ENCODE data around the gene RFLNA.

RFLNA gene

DNA sequence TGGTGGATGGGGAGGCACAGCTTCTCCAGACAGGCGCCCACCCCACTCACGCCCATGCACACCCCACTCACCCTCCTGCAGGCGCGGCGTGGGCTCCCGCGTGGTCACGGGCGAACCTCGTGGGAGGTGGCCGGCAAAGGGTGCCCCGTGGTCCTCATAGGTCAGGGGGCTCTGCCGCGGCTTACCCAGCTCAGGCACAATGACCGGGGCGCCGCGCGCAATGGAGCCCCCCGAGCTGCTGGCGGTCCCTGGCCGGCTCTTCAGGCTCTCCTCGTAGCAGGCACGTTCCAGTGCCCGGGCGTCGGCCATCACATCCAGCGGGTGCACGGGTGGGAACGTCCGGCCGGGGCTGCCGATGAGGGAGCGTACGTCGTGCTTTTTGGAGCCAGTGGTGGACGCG lies 49.6 kb downstream of the RFLNA start:
- Histone ChIP-seq H3K9me3 (ENCODE audit: control insufficient read depth in 1 of 2, low read length in 2 of 2) (no peaks in the 10 kb centered on the region), H3K4me1 (ENCODE audit: control insufficient read depth in 1 of 2, insufficient read depth in 2 of 2, low read length in 2 of 2) (no peaks in the 10 kb centered on the region), H3K27me3 (ENCODE audit: control insufficient read depth in 1 of 2, insufficient read depth in 2 of 2, low read length in 2 of 2) (no peaks in the 10 kb centered on the region), H3K9ac (ENCODE audit: low read depth in 1 of 2, low read length in 2 of 2) (no peak overlapping the region), H3K4me3 (ENCODE audit: low read depth in 1 of 2, low read length in 2 of 2) (no peak overlapping the region), H3K27ac (ENCODE audit: low read depth, low read length) (no peak overlapping the region), H3K36me3 (ENCODE audit: control insufficient read depth in 1 of 2, insufficient read depth in 2 of 2, low read length in 2 of 2) (peaks cover 26 to 86% of the 10 kb centered on the region in 2 donors)

DNA sequence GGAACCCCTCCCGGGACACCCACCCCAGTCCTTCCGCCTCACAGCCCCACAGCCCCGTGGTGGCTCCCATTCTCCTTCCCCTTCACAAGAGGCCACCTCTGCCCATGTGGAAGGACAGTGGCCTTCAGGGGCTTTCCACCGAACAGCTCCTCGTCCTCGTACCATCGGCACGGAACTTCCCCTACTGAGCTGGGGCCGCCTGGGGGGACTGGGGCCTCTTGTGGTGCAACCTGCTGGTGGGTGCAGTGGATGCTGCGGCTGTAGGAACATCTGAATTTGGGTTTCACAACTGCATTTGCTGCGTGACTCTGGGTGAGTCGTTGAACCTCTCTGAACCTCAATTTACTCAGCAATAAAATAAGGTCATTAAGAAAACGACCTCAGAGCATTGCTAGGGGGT lies 50.9 kb downstream of the RFLNA start:
- Histone ChIP-seq H3K27ac (ENCODE audit: low read depth, low read length) (no peak overlapping the region), H3K4me1 (ENCODE audit: control insufficient read depth in 1 of 2, insufficient read depth in 2 of 2, low read length in 2 of 2) (no peaks in the 10 kb centered on the region), H3K27me3 (ENCODE audit: control insufficient read depth in 1 of 2, insufficient read depth in 2 of 2, low read length in 2 of 2) (no peaks in the 10 kb centered on the region), H3K4me3 (ENCODE audit: low read depth in 1 of 2, low read length in 2 of 2) (no peak overlapping the region), H3K9ac (ENCODE audit: low read depth in 1 of 2, low read length in 2 of 2) (no peak overlapping the region), H3K9me3 (ENCODE audit: control insufficient read depth in 1 of 2, low read length in 2 of 2) (no peaks in the 10 kb centered on the region), H3K36me3 (ENCODE audit: control insufficient read depth in 1 of 2, insufficient read depth in 2 of 2, low read length in 2 of 2) (peaks cover 37 to 89% of the 10 kb centered on the region in 2 donors)

GRCh38 chr12:124346425-124347168 lies 51.7 kb downstream of the RFLNA start:
- H3K4me3 ChIP-seq (ENCODE audit: low read depth in 1 of 2, low read length in 2 of 2) = no peak overlapping the region
- H3K4me1 ChIP-seq (ENCODE audit: control insufficient read depth in 1 of 2, insufficient read depth in 2 of 2, low read length in 2 of 2) = no peaks in the 10 kb centered on the region
- no peak overlapping the region for H3K27ac ChIP-seq (ENCODE audit: low read depth, low read length)
- no peak overlapping the region for H3K9ac ChIP-seq (ENCODE audit: low read depth in 1 of 2, low read length in 2 of 2)
- H3K36me3 ChIP-seq (ENCODE audit: control insufficient read depth in 1 of 2, insufficient read depth in 2 of 2, low read length in 2 of 2) = peaks cover 39 to 89% of the 10 kb centered on the region in 2 donors
- no peaks in the 10 kb centered on the region for H3K27me3 ChIP-seq (ENCODE audit: control insufficient read depth in 1 of 2, insufficient read depth in 2 of 2, low read length in 2 of 2)
- no peaks in the 10 kb centered on the region for H3K9me3 ChIP-seq (ENCODE audit: control insufficient read depth in 1 of 2, low read length in 2 of 2)

GRCh38 chr12:124347335-124347734 lies 52.4 kb downstream of the RFLNA start:
- Histone ChIP-seq H3K4me3 (ENCODE audit: low read depth in 1 of 2, low read length in 2 of 2) (no peak overlapping the region), H3K27me3 (ENCODE audit: control insufficient read depth in 1 of 2, insufficient read depth in 2 of 2, low read length in 2 of 2) (no peaks in the 10 kb centered on the region), H3K36me3 (ENCODE audit: control insufficient read depth in 1 of 2, insufficient read depth in 2 of 2, low read length in 2 of 2) (peaks cover 39 to 91% of the 10 kb centered on the region in 2 donors), H3K27ac (ENCODE audit: low read depth, low read length) (no peak overlapping the region), H3K9ac (ENCODE audit: low read depth in 1 of 2, low read length in 2 of 2) (no peak overlapping the region), H3K4me1 (ENCODE audit: control insufficient read depth in 1 of 2, insufficient read depth in 2 of 2, low read length in 2 of 2) (peaks cover 0 to 2% of the 10 kb centered on the region in 2 donors), H3K9me3 (ENCODE audit: control insufficient read depth in 1 of 2, low read length in 2 of 2) (no peaks in the 10 kb centered on the region)

DNA sequence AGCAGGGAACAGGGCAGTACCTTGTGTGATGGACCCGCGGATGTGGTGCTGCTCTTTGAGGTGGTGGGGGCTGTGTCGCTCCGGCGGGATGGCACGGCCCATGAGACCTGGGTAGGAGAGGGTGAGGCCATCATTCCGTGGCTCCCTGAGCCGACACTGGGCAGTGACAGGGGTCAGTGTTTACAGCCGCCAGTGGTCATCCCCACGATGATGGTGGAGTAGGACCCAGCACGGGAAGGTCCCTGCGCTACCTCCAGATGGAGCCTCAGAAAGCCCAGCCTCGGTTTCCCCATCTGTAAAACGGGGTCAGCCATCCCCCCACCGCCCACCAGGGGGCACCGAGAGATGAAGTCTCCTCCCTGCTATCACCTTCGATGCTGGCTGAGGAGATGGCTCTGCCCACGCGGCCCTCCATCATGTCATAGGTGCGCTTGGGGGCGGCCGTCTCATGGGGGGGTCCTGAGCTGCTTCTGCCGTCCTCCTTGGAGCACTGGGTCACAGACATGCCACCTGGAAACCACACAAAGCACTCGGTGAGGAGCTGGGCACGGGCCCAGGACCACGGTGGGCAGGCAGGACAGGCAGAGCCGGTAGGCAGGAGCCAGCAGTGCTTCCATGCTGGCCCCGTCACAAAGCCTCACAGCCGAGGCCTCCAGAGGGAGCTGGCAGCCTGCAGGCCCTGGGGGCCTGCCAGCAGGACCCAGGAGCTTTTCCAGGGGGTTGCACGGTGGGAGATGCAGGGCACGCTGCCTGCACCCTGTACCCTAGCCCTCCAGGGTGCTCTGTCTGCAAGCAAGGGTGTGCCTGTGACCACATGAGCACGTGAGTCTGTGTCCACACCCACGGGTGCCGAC lies 53.1 kb downstream of the RFLNA start:
- Histone ChIP-seq H3K27me3 (ENCODE audit: control insufficient read depth in 1 of 2, insufficient read depth in 2 of 2, low read length in 2 of 2) (no peaks in the 10 kb centered on the region), H3K4me1 (ENCODE audit: control insufficient read depth in 1 of 2, insufficient read depth in 2 of 2, low read length in 2 of 2) (peaks cover 6 to 9% of the 10 kb centered on the region in 2 donors), H3K36me3 (ENCODE audit: control insufficient read depth in 1 of 2, insufficient read depth in 2 of 2, low read length in 2 of 2) (peaks cover 34 to 88% of the 10 kb centered on the region in 2 donors), H3K9ac (ENCODE audit: low read depth in 1 of 2, low read length in 2 of 2) (no peak overlapping the region), H3K9me3 (ENCODE audit: control insufficient read depth in 1 of 2, low read length in 2 of 2) (no peaks in the 10 kb centered on the region), H3K27ac (ENCODE audit: low read depth, low read length) (no peak overlapping the region), H3K4me3 (ENCODE audit: low read depth in 1 of 2, low read length in 2 of 2) (no peak overlapping the region)

DNA sequence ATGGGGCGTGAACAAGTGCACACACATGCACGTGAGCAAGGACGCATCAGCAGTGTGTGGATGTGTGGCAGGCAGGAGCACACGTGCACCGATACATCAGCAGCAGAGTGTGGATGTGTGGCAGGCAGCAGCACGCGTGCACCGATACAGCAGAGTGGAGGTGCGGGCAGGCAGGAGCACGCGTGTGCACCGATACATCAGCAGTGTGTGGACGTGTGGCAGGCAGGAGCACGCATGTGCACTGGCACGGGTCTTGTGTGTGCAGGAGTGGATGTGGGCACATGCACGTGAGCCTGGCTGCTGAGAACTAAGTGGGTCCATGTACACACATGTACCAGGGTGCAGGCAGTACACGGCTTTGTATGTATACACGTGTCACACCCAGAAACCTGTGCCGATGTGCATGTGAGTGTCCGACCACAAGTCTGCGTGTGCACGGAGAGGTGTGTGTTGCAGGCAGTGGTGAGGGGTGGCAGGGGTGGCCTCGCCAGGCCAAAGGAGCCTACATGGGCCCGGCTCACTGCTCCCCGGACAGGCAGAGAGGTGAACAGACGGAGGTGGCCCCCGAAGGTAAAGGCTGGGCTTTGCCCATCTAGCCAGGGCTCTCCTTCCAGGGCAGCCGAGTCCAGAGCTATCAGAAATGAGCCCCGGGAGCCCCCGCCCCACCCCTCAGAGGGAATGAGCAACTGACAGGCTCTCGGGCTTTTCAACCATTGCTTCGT lies 53.9 kb downstream of the RFLNA start:
- H3K4me1 ChIP-seq (ENCODE audit: control insufficient read depth in 1 of 2, insufficient read depth in 2 of 2, low read length in 2 of 2) = peaks cover 13 to 15% of the 10 kb centered on the region in 2 donors
- no peak overlapping the region for H3K9ac ChIP-seq (ENCODE audit: low read depth in 1 of 2, low read length in 2 of 2)
- H3K27ac ChIP-seq (ENCODE audit: low read depth, low read length) = no peak overlapping the region
- H3K27me3 ChIP-seq (ENCODE audit: control insufficient read depth in 1 of 2, insufficient read depth in 2 of 2, low read length in 2 of 2) = no peaks in the 10 kb centered on the region
- H3K4me3 ChIP-seq (ENCODE audit: low read depth in 1 of 2, low read length in 2 of 2) = no peak overlapping the region
- H3K36me3 ChIP-seq (ENCODE audit: control insufficient read depth in 1 of 2, insufficient read depth in 2 of 2, low read length in 2 of 2) = peaks cover 37 to 88% of the 10 kb centered on the region in 2 donors
- no peaks in the 10 kb centered on the region for H3K9me3 ChIP-seq (ENCODE audit: control insufficient read depth in 1 of 2, low read length in 2 of 2)

- Histone ChIP-seq H3K27me3 (ENCODE audit: control insufficient read depth in 1 of 2, insufficient read depth in 2 of 2, low read length in 2 of 2) (no peaks in the 10 kb centered on the region), H3K27ac (ENCODE audit: low read depth, low read length) (no peak overlapping the region), H3K36me3 (ENCODE audit: control insufficient read depth in 1 of 2, insufficient read depth in 2 of 2, low read length in 2 of 2) (peaks cover 40 to 84% of the 10 kb centered on the region in 2 donors)
These were observed 55.6 kb downstream of the RFLNA start for GRCh38 chr12:124350491-124350890.

GRCh38 chr12:124351422-124351821 lies 56.5 kb downstream of the RFLNA start:
- Histone ChIP-seq H3K4me3 (ENCODE audit: low read depth in 1 of 2, low read length in 2 of 2) (no peak overlapping the region), H3K4me1 (ENCODE audit: control insufficient read depth in 1 of 2, insufficient read depth in 2 of 2, low read length in 2 of 2) (peaks cover 13 to 15% of the 10 kb centered on the region in 2 donors), H3K9me3 (ENCODE audit: control insufficient read depth in 1 of 2, low read length in 2 of 2) (no peaks in the 10 kb centered on the region), H3K27ac (ENCODE audit: low read depth, low read length) (no peak overlapping the region), H3K27me3 (ENCODE audit: control insufficient read depth in 1 of 2, insufficient read depth in 2 of 2, low read length in 2 of 2) (no peaks in the 10 kb centered on the region), H3K9ac (ENCODE audit: low read depth in 1 of 2, low read length in 2 of 2) (no peak overlapping the region), H3K36me3 (ENCODE audit: control insufficient read depth in 1 of 2, insufficient read depth in 2 of 2, low read length in 2 of 2) (peaks cover 34 to 84% of the 10 kb centered on the region in 2 donors)

More at GRCh38 chr12:124350491-124350890, 55.6 kb downstream of the RFLNA start:
- no peak overlapping the region for H3K9ac ChIP-seq (ENCODE audit: low read depth in 1 of 2, low read length in 2 of 2)
- no peaks in the 10 kb centered on the region for H3K9me3 ChIP-seq (ENCODE audit: control insufficient read depth in 1 of 2, low read length in 2 of 2)
- no peak overlapping the region for H3K4me3 ChIP-seq (ENCODE audit: low read depth in 1 of 2, low read length in 2 of 2)
- H3K4me1 ChIP-seq (ENCODE audit: control insufficient read depth in 1 of 2, insufficient read depth in 2 of 2, low read length in 2 of 2) = peaks cover 13 to 15% of the 10 kb centered on the region in 2 donors

DNA sequence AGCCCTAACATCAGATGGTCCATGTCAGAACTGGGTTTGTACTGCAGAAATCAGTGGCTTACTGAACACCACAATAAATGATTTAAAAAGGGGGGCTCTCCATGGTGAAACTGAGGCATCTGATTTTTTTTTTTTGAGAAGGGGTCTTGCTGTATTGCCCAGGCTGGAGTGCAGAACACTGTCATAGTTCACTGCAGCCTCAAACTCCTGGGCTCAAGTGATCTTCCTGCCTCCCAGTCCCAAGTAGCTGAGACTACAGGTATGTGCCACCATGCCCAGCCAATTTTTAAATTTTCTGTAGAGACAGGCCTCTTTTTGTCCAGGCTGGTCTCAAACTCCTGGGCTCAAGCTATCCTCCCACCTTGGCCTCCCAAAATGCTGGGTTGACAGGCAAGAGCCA lies 57.4 kb downstream of the RFLNA start:
- H3K4me3 ChIP-seq (ENCODE audit: low read depth in 1 of 2, low read length in 2 of 2) = no peak overlapping the region
- H3K4me1 ChIP-seq (ENCODE audit: control insufficient read depth in 1 of 2, insufficient read depth in 2 of 2, low read length in 2 of 2) = peaks cover 13 to 15% of the 10 kb centered on the region in 2 donors
- no peak overlapping the region for H3K27ac ChIP-seq (ENCODE audit: low read depth, low read length)
- H3K9me3 ChIP-seq (ENCODE audit: control insufficient read depth in 1 of 2, low read length in 2 of 2) = no peaks in the 10 kb centered on the region
- H3K36me3 ChIP-seq (ENCODE audit: control insufficient read depth in 1 of 2, insufficient read depth in 2 of 2, low read length in 2 of 2) = peaks cover 35 to 84% of the 10 kb centered on the region in 2 donors
- H3K9ac ChIP-seq (ENCODE audit: low read depth in 1 of 2, low read length in 2 of 2) = no peak overlapping the region
- H3K27me3 ChIP-seq (ENCODE audit: control insufficient read depth in 1 of 2, insufficient read depth in 2 of 2, low read length in 2 of 2) = no peaks in the 10 kb centered on the region

All from duodenal mucosa (tissue), 2 donors.